ENCODE measurements around the gene METTL27.

DNA sequence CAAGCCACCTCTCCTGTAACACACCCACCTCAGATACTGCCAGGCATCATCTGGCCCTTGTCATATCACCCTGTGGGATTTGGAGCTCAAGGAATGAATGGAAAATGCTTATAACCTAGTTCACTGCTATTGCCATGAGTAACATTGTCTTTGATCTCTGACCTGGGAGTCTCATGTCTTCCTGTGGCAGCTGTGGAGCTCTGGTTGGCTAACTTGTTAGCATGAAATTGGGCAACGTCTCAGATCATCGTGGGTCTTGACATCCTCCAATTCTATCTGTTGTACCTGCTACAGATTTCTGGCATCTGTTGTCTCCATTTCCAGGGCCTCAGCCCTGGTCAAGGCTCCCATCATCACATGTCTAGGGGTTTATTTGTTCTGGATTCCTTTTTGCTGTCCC, 16.5 kb upstream of the METTL27 start:
- TF ChIP-seq, protein P1, sequence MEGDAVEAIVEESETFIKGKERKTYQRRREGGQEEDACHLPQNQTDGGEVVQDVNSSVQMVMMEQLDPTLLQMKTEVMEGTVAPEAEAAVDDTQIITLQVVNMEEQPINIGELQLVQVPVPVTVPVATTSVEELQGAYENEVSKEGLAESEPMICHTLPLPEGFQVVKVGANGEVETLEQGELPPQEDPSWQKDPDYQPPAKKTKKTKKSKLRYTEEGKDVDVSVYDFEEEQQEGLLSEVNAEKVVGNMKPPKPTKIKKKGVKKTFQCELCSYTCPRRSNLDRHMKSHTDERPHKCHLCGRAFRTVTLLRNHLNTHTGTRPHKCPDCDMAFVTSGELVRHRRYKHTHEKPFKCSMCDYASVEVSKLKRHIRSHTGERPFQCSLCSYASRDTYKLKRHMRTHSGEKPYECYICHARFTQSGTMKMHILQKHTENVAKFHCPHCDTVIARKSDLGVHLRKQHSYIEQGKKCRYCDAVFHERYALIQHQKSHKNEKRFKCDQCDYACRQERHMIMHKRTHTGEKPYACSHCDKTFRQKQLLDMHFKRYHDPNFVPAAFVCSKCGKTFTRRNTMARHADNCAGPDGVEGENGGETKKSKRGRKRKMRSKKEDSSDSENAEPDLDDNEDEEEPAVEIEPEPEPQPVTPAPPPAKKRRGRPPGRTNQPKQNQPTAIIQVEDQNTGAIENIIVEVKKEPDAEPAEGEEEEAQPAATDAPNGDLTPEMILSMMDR (IDR thresholded peaks at IDR 0.05), result no peak
- no peak for TF ChIP-seq EP300 (IDR thresholded peaks at IDR 0.05)
- TF ChIP-seq POLR2A (IDR thresholded peaks at IDR 0.05), result no peak

Measured in suprapubic skin (tissue), 3 donors.